Dedifferentiated amniotic fluid mesenchymal stem cell (primary cell): ENCODE data around the gene COL8A1.

ENCODE experiments used
- DNase-seq: peaks from one replicate; pipeline ENCODE4 v3.0.0-alpha.2; 2016; ENCODE audit errors: extremely low spot score

Gene COL8A1

GRCh38 chr3:99674086-99674789 lies 35.8 kb downstream of the COL8A1 start:
- no peak for DNase-seq

- no peak for DNase-seq
Measured at GRCh38 chr3:99678023-99678422, 39.6 kb downstream of the COL8A1 start.

- DNase-seq = no peak
Measured at GRCh38 chr3:99678896-99679295, 40.5 kb downstream of the COL8A1 start.

GRCh38 chr3:99681512-99681911 lies 43.1 kb downstream of the COL8A1 start:
- no peak for DNase-seq

GRCh38 chr3:99681976-99682375 lies 43.6 kb downstream of the COL8A1 start:
- DNase-seq = no peak

GRCh38 chr3:99683465-99683864 lies 45.1 kb downstream of the COL8A1 start:
- DNase-seq = no peak

- DNase-seq = no peak
Measured at GRCh38 chr3:99683876-99684275, 45.5 kb downstream of the COL8A1 start.

- DNase-seq = no peak
Measured at GRCh38 chr3:99684644-99685043, 46.2 kb downstream of the COL8A1 start.

- DNase-seq = no peak
Measured at GRCh38 chr3:99686469-99686868, 48.1 kb downstream of the COL8A1 start.

GRCh38 chr3:99686955-99687612 lies 48.7 kb downstream of the COL8A1 start:
- no peak for DNase-seq

GRCh38 chr3:99690761-99691369 lies 52.5 kb downstream of the COL8A1 start:
- DNase-seq = no peak

GRCh38 chr3:99693636-99694035 lies 55.2 kb downstream of the COL8A1 start:
- DNase-seq = no peak

- no peak for DNase-seq
Measured at GRCh38 chr3:99696497-99696896, 58.1 kb downstream of the COL8A1 start.

- no peak for DNase-seq
Measured at GRCh38 chr3:99697250-99697649, 58.9 kb downstream of the COL8A1 start.

GRCh38 chr3:99698932-99699331 lies 60.5 kb downstream of the COL8A1 start:
- no peak for DNase-seq

- no peak for DNase-seq
Measured at GRCh38 chr3:99699841-99700240, 61.4 kb downstream of the COL8A1 start.

GRCh38 chr3:99700631-99701268 lies 62.4 kb downstream of the COL8A1 start:
- peak; percentile 43 for DNase-seq

- no peak for DNase-seq
Measured at GRCh38 chr3:99702953-99703943, 64.9 kb downstream of the COL8A1 start.

GRCh38 chr3:99704417-99704816 lies 66.0 kb downstream of the COL8A1 start:
- no peak for DNase-seq

GRCh38 chr3:99706410-99706809 lies 68.0 kb downstream of the COL8A1 start:
- no peak for DNase-seq

GRCh38 chr3:99708207-99708745 lies 69.9 kb downstream of the COL8A1 start:
- DNase-seq = no peak
